ENCODE data around the gene TELO2.

TELO2 gene

DNA sequence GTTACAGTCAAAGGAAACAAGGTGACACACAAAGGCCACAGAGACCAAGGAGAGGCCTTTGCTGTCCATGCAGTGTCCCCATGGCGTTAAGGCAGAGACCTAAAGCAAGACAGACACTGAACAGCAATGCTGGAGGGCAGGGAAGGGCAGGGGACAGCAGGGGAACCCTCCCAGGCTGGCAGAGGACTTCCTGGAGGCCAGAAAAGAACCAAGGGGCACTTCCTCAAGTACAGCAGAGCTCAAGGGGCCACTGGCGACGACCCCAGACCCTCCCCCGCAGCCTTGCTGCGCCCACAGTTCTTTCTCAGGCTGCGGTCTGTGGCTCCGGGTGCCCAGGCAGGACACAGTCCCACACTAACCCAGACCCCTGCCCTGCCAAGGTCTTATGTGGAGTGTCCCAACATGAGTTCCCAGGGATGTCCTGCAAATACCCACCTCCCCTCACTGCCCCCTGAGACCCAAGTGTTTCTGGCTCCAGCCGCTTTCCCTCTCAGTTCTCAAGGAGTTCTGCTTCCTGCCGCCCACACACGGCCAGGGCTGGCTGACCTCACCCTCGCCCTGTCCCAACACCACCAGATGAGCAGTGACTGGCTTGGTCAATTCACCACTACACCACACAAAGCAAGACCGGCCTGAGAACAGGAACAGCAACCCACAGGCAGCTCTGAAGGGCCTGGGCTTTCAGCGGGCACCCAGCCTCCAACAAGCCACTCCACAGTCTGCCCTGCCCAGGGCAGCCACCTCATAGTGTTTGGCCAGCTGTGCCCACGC is 22.5 kb upstream of the TELO2 start:
- Histone ChIP-seq H3K9me3 (ENCODE audit: severe bottlenecking) (no peaks in the 10 kb centered on the region), H3K27ac (no peak overlapping the region), H3K36me3 (peaks cover 3% of the 10 kb centered on the region), H3K27me3 (ENCODE audit: insufficient read depth, low read depth, severe bottlenecking) (no peaks in the 10 kb centered on the region), H3K4me3 (ENCODE audit: low read depth, low read length) (no peak overlapping the region)
- DNase-seq: no peak
- TF ChIP-seq, protein P1, sequence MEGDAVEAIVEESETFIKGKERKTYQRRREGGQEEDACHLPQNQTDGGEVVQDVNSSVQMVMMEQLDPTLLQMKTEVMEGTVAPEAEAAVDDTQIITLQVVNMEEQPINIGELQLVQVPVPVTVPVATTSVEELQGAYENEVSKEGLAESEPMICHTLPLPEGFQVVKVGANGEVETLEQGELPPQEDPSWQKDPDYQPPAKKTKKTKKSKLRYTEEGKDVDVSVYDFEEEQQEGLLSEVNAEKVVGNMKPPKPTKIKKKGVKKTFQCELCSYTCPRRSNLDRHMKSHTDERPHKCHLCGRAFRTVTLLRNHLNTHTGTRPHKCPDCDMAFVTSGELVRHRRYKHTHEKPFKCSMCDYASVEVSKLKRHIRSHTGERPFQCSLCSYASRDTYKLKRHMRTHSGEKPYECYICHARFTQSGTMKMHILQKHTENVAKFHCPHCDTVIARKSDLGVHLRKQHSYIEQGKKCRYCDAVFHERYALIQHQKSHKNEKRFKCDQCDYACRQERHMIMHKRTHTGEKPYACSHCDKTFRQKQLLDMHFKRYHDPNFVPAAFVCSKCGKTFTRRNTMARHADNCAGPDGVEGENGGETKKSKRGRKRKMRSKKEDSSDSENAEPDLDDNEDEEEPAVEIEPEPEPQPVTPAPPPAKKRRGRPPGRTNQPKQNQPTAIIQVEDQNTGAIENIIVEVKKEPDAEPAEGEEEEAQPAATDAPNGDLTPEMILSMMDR (IDR thresholded peaks at IDR 0.05; ENCODE audit: low read depth, low read length): no peak

DNA sequence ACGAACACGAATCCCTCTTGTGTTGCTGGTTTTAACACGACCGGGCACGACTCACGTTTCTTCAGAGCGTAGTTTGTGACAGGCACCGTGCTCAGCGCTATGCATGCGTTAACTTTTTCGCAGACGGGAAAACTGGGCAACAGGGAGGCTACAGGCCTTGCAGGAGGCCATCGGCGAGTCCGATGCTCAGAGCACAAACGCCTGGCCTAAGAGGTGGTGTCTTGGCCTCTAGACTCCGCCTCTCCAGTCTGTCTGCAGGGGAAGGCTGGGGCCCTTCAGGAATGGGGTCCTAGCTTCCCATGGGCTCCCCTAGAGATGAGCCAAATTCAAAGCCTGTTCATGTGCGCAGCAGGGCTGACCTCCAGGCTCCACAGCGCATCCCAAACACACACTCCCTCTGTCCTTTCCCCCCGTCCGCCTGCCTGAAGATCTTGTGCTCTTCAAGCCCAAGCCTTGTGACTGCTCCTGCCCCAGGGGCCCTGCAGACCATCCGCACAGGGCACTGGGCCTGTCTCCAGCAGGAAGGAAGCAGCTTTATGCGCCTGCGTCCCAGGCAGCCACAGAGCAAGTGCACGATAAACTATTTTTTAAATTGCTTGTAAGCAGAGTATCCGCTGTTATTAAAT is 21.5 kb upstream of the TELO2 start:
- Histone ChIP-seq H3K27me3 (ENCODE audit: insufficient read depth, low read depth, severe bottlenecking) (no peaks in the 10 kb centered on the region), H3K36me3 (peaks cover 3% of the 10 kb centered on the region), H3K4me3 (ENCODE audit: low read depth, low read length) (no peak overlapping the region), H3K27ac (no peak overlapping the region), H3K9me3 (ENCODE audit: severe bottlenecking) (no peaks in the 10 kb centered on the region)
- TF ChIP-seq, protein P1 (IDR thresholded peaks at IDR 0.05; ENCODE audit: low read depth, low read length): no peak
- DNase-seq: no peak

DNA sequence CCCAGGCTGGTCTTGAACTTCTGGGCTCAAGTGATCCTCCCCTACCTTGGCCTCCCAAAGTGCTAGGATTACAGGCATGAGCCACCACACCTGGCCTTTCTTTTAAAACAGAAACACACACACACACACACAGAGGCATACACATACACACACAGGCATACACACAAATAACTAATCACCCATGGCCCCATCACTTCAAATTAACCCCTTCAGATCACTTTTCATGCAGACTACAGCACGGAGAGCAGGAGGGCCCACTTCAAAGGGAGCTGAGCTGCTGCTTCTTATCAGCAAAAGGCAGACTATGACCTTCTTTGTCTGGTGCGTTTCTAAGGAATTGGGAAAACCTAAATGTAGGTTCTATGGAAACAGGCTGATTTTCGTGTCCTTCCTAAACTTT is 20.2 kb upstream of the TELO2 start:
- TF ChIP-seq, protein P1 (IDR thresholded peaks at IDR 0.05; ENCODE audit: low read depth, low read length): no peak
- Histone ChIP-seq H3K9me3 (ENCODE audit: severe bottlenecking) (no peaks in the 10 kb centered on the region), H3K27me3 (ENCODE audit: insufficient read depth, low read depth, severe bottlenecking) (no peaks in the 10 kb centered on the region), H3K36me3 (peaks cover 3% of the 10 kb centered on the region), H3K27ac (no peak overlapping the region), H3K4me3 (ENCODE audit: low read depth, low read length) (no peak overlapping the region)
- no peak for DNase-seq

DNA sequence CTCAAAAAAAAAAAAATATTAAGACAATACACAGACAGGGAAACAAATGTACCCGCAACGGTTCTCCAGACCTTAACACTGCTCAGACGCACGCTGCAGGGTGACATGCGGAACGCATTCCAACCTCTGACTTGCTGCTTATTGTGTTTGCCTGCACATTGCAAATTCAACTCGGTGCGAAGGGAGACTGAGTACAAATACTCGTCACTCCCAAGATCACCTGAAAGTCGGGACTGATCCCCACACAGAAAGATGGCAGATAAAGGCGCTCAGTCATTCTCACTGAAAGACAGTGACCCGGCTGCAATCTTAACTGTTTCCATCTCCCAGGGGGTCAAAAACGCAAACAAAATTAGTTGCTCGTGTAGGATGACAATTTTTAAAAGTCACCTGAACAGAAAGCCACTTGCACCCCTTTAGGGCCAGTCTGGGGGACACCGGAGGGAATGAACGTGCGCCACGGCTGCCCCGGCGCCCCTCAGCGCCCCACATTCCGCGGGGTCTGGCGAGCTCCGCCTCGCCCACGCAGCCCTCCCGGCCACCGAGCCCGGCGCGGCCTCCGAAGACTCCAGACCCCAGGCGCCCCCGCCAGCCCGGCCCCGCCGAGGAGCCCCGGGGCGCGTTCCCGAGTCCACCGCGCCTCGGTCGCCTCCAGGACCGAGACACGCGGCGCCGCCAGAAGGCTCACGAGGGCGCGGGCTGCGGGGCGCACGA is 18.9 kb upstream of the TELO2 start:
- peaks cover 3% of the 10 kb centered on the region for H3K36me3 ChIP-seq
- H3K27me3 ChIP-seq (ENCODE audit: insufficient read depth, low read depth, severe bottlenecking): no peaks in the 10 kb centered on the region
- TF ChIP-seq, protein P1 (IDR thresholded peaks at IDR 0.05; ENCODE audit: low read depth, low read length): no peak
- H3K27ac ChIP-seq: peak overlapping the region; percentile 99
- H3K4me3 ChIP-seq (ENCODE audit: low read depth, low read length): peak overlapping the region; percentile 88
- no peaks in the 10 kb centered on the region for H3K9me3 ChIP-seq (ENCODE audit: severe bottlenecking)
- no peak for DNase-seq

DNA sequence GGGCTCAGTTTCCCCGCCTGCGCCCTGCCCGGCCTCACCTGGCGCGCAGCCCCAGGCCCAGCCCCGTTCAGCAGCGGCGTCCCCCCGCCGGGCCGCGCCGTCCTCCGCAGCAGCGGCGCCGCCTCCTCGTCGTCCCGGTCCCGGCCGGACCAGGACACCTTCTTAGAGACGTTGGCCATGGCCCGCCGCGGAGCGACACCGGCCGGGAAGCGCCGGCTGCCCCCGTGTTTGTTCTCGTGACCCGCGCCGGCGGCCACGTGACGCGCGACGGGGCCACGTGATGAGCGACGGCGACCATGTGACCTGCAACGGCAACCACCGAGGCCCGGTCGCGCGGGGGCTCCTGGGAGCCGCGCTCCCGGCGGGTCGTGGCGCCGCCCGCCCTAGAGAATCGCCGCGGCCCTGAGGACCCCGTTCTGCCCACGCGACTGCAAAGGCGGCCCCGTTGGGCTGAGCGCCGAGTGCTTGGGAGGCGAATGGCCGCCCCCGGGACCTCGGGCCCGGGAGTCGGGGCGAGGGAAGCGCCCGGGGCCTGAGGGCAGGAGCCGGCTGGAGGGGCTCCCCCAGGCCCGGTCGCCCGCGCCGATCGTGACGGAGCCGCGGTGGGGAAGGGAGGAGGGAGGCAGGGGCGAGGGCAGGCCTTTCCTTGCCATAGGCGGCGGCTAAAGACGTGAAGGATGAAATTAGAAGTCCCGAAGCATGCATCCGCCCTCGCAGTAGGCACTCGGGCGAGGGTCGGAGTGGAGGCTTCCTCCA is 18.2 kb upstream of the TELO2 start, which contains the start of gene CLCN7:
Gene CLCN7, minus strand, starts transcription at position 233 of the 756 bp plus-strand sequence. Its CDS starts 54 bp downstream, at position 179.
- peak within 1 kb of the TSS; percentile 88 for H3K4me3 ChIP-seq (ENCODE audit: low read depth, low read length)
- no peaks in the 10 kb centered on the region for H3K27me3 ChIP-seq (ENCODE audit: insufficient read depth, low read depth, severe bottlenecking)
- no peaks in the 10 kb centered on the region for H3K9me3 ChIP-seq (ENCODE audit: severe bottlenecking)
- TF ChIP-seq, protein P1 (IDR thresholded peaks at IDR 0.05; ENCODE audit: low read depth, low read length): no peak
- H3K27ac ChIP-seq: peak within 1 kb of the TSS; percentile 99
- peak; percentile 89 for DNase-seq
- peaks cover 3% of the 10 kb centered on the region for H3K36me3 ChIP-seq
